Nephron progenitor cell (in vitro differentiated cells): ENCODE results near the gene TCERG1L.
A peak's percentile ranks its signal among the peaks of the same experiment; 100 is the strongest.
"Not testable (repeated sequence)": the region's sequence is repeated elsewhere in the genome, so short reads cannot be mapped to it uniquely, and the experiment has no call there.

Experiments used
- DNase-seq: peaks from one replicate; pipeline ENCODE4 v3.0.0; 2021
- H3K27ac Mint-ChIP-seq: 2 replicates; pipeline ENCODE4 v1.8.0; 2021; ENCODE audit warnings: mild to moderate bottlenecking, moderate library complexity, mixed read lengths
- H3K27me3 Mint-ChIP-seq: 2 replicates; pipeline ENCODE4 v1.8.0; 2021; ENCODE audit warnings: mild to moderate bottlenecking, low read depth, mixed read lengths; ENCODE audit not compliant: poor library complexity
- H3K36me3 Mint-ChIP-seq: 2 replicates; pipeline ENCODE4 v1.8.0; 2021; ENCODE audit warnings: low read depth, mixed read lengths
- H3K4me1 Mint-ChIP-seq: 2 replicates; pipeline ENCODE4 v1.8.0; 2021; ENCODE audit warnings: mixed read lengths
- H3K4me3 Mint-ChIP-seq: 2 replicates; pipeline ENCODE4 v1.8.0; 2021; ENCODE audit warnings: mild to moderate bottlenecking, moderate library complexity, mixed read lengths
- H3K9me3 Mint-ChIP-seq: 2 replicates; pipeline ENCODE4 v1.8.0; 2021; ENCODE audit warnings: mild to moderate bottlenecking, moderate library complexity, mixed read lengths
- CTCF ChIP-seq: fragments of 200-600 bp; sonication (generic); IDR thresholded peaks from 2 replicates; pipeline ENCODE4 v1.5.0; 2021; ENCODE audit warnings: antibody characterized with exemption

Gene TCERG1L

DNA sequence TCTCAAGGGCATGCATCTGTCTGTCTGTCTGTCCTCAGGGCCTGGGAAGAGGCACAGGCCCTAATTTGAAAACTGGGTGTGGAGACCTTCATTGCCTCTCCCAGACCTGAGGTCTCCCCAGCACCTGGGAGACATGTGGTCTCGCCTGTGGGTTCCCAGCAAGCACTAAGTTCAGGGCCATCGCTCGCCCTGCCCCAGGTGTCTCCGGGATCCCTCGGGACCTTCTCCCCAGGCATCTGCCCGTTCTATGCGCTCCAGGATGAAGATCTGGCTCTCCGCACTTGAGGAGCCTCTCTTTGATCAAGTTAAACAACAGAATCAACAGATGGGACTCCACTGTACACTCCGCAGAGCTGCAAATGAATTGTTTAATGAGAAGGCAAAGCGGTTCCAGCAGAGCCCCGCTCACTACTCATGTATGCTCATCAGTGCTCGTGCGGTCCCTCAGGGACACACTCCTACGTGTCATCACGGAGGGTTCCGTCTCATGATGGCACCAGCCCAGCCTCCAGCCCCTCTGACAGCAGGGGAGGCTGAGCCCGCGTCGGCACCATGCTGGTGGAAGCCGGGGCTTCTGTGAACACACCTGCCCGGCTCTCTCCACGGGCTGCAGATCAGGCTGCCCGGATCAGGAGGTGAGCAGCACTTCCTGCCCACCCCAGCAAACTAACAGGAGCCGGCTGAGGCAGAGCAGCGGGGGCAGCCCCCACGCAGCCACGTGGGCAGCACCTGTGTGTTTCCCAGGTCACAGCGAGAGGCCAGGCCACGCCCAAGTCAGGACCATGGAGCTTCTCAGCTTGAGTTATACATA lies 132.8 kb downstream of the TCERG1L start:
- no peak for DNase-seq
- TF ChIP-seq CTCF = no peak
- Mint-ChIP-seq H3K27ac (no peak overlapping the region), H3K27me3 (peaks cover 20% of the 10 kb centered on the region), H3K36me3 (no peaks in the 10 kb centered on the region), H3K4me1 (peaks cover 19% of the 10 kb centered on the region), H3K4me3 (no peak overlapping the region), H3K9me3 (peaks cover 4% of the 10 kb centered on the region)

GRCh38 chr10:131177431-131178327 lies 133.8 kb downstream of the TCERG1L start:
- Mint-ChIP-seq H3K9me3 (peaks cover 4% of the 10 kb centered on the region), H3K4me3 (no peak overlapping the region), H3K4me1 (peaks cover 19% of the 10 kb centered on the region), H3K27me3 (peaks cover 15% of the 10 kb centered on the region), H3K36me3 (no peaks in the 10 kb centered on the region), H3K27ac (no peak overlapping the region)
- TF ChIP-seq CTCF = no peak
- DNase-seq = no peak

- Mint-ChIP-seq H3K4me3 (no peak overlapping the region), H3K4me1 (peaks cover 26% of the 10 kb centered on the region), H3K27me3 (peaks cover 15% of the 10 kb centered on the region), H3K27ac (no peak overlapping the region), H3K36me3 (no peaks in the 10 kb centered on the region), H3K9me3 (peaks cover 4% of the 10 kb centered on the region)
- DNase-seq = no peak
- no peak for TF ChIP-seq CTCF
Observed at GRCh38 chr10:131176907-131177306, 134.6 kb downstream of the TCERG1L start.

DNA sequence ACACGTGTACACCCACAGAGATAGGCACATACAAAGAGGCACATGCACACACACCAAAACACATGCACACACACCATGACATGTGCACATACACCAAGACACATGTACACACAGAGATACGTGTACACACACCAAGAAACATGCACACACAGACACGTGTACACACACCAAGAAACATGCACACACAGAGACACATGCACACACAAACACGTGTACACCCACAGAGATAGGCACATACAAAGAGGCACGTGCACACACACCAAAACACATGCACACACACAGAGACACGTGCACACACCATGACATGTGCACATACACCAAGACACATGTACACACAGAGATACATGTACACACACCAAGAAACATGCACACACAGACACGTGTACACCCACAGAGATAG lies 135.2 kb downstream of the TCERG1L start:
- H3K27ac Mint-ChIP-seq, H3K36me3 Mint-ChIP-seq, DNase-seq, H3K9me3 Mint-ChIP-seq, H3K4me3 Mint-ChIP-seq: not testable (repeated sequence)
- Mint-ChIP-seq H3K27me3 (peaks cover 15% of the 10 kb centered on the region), H3K4me1 (peaks cover 27% of the 10 kb centered on the region)

DNA sequence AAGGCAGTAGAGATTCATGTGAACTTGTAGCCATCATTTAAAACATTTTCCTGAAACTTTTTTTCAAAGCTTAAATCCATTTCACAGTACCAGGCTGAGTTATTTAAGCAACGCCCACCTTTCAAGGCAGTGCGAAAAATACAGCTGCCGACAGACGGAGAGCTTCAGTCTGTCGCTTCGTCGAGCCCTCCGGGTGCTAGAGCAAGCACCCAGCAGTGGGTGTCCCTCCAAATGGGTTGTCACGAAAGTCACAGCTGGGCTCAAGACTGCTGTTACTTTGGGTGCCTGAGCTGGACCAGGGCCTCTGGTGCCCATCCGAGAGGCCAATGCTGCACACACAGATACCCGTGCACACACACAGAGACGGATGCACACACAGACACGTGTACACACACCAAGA lies 135.6 kb downstream of the TCERG1L start:
- Mint-ChIP-seq H3K36me3 (no peaks in the 10 kb centered on the region), H3K27me3 (peaks cover 13% of the 10 kb centered on the region), H3K27ac (no peak overlapping the region), H3K4me1 (peaks cover 31% of the 10 kb centered on the region), H3K9me3 (peaks cover 4% of the 10 kb centered on the region), H3K4me3 (no peak overlapping the region)
- DNase-seq = no peak
- TF ChIP-seq CTCF = no peak

GRCh38 chr10:131174651-131175540 lies 136.6 kb downstream of the TCERG1L start:
- Mint-ChIP-seq H3K9me3 (peaks cover 4% of the 10 kb centered on the region), H3K27me3 (peaks cover 8% of the 10 kb centered on the region), H3K27ac (peak overlapping the region; percentile 15), H3K4me1 (peaks cover 41% of the 10 kb centered on the region), H3K4me3 (no peak overlapping the region), H3K36me3 (no peaks in the 10 kb centered on the region)
- TF ChIP-seq CTCF = no peak
- DNase-seq = no peak
